Retina (tissue), 1 donor: ENCODE results near the gene IREB2.

Source experiments
- DNase-seq: peaks from one replicate; pipeline ENCODE4 v3.0.0-alpha.2; 2016

The IREB2 gene

GRCh38 chr15:78437107-78437761, 782 bp upstream of the IREB2 start:
- no peak for DNase-seq

GRCh38 chr15:78438619-78439285, 736 bp downstream of the IREB2 start:
- DNase-seq = no peak

DNA sequence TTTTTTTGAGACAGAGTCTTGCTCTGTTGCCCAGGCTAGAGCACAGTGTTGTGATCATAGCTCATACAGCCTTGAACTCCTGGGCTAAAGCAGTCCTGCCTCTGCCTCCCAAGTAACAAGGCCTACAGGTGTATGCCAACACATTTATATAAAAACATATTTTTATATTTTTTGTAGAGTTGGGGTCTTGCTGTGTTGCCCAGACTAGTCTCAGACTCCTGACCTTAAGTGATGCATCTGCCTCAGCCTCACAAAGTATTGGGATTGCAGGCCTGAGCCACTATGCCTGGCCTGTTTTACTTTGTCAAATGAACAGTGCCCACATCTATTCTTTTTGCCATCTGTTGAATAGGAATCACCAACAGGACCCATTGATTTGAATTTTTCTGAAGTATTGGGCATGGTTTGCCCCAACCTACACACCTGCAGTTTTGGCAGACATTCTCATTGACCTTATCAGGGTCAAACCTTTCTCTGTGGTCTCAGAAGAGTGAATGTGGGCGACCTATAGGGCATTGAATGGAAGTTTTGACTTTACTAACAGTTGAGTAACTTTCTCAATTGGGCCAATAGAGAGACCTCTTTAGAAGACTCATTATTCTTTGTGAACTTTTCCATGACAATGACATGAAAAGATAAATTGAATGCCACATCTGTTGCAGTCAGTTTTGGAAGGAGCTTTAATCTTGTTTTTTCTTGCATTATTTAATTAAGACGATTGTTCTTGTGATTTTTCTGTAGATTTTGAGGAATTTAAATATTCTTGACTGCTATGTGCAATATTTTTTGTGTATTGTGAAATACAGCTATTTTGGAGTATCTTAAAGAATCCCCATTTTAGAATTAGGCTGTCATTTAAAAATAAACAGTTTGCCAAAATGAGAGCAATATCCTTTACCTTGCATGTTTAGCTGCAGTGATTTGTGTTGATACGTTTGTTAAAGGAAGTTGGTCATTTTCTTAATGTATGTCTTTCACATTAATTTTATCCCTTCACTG, 2.7 kb downstream of the IREB2 start:
- DNase-seq = no peak

GRCh38 chr15:78444255-78444654, 6.2 kb downstream of the IREB2 start:
- no peak for DNase-seq

GRCh38 chr15:78445875-78446274, 7.9 kb downstream of the IREB2 start:
- DNase-seq = no peak

GRCh38 chr15:78446551-78446950, 8.5 kb downstream of the IREB2 start:
- DNase-seq = no peak

DNA sequence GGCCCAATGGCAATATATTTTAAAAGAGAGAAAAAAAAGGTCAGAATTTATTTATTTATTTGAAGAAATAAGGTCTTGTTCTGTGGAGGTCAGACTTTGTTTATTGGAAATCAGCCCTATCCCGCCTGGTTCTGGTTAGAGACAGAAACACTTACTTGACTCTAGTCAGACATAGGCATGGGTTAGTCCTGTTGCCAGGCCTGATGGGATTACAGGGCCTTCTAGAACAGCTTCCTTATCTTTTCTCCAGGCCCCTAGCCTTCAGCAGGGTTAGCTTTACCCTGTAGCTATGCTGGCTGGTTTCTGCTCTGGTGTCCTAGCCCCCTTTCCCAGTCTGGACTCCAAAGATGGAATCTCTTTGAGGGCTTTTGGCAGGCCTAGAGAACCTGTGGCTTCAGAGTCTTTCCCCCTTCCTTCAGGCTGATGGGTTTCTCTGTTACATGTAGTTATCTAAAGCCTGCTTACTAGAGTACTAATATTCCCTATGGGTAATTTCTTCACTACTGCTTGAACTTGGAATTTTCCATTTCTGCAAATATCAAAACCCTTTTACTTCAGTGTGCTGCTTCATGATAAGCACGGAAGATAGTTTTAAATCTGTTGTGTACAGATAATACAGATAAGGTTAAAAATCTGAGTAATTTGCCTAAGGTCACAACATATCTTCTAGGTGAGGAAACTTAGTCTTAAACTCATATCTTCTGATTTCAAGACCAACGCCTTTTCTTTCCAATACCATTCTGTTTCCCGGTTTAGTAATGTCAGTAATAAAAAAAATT, 10.6 kb downstream of the IREB2 start:
- no peak for DNase-seq

GRCh38 chr15:78449220-78449999, 11.4 kb downstream of the IREB2 start:
- DNase-seq = no peak

GRCh38 chr15:78450285-78450858, 12.4 kb downstream of the IREB2 start:
- no peak for DNase-seq

GRCh38 chr15:78452485-78452884, 14.5 kb downstream of the IREB2 start:
- DNase-seq = no peak

GRCh38 chr15:78453447-78453846, 15.4 kb downstream of the IREB2 start:
- no peak for DNase-seq

- no peak for DNase-seq
Measured at GRCh38 chr15:78454992-78455391, 17.0 kb downstream of the IREB2 start.

- DNase-seq = no peak
Measured at GRCh38 chr15:78455749-78456148, 17.7 kb downstream of the IREB2 start.

- DNase-seq = no peak
Measured at GRCh38 chr15:78456426-78456825, 18.4 kb downstream of the IREB2 start.

DNA sequence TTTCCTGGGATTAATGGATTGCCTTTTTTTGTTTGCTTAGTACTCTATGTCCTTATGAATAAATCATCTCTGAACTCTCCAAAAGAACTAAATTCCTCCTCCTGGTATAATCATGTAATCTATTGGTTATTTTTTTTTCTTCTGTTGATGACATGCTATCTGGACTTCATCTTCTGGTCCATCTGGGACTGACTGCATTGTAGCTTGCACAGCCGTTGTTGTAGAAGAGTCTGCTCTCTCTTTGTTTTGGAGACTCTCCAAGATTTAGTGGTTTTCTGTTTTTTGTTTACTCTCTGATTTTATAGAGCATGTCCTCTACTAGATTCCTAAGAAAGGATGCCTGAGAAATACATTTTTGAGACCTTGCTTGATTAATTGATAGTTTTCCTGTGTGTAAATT, 19.1 kb downstream of the IREB2 start:
- no peak for DNase-seq

- DNase-seq = no peak
Measured at GRCh38 chr15:78460737-78461136, 22.7 kb downstream of the IREB2 start.

DNA sequence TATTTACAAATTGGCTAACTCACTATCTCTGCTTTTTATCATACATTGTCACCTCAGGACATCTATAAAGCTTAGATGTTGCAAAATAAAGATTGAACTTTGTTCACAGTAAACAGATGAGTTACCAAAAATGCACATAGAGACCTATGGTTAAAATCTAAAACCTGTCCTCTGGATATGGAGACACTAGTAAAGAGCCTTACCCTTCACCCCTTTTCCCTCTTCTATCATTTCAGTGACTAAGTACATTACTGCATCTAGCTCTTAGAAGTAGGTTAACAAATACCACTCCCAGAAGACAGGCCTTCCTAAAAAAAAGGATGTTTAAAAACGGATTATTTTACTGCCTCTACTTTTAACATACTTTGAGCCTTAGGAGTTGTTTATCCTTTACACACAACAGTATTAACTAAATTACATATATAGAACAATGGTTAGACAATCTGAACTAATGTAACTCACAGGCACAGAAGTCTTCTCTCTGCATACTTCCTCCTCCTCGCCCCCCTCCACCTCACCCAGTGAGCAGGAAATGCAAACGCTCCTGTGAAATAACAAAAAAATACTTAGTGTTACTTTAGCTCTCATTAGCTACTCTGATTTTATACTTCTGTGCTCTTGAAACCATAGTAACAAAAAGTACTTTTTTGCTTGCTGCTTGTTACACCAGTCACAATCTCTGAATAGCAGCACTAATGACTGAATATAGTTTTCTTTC, 23.3 kb downstream of the IREB2 start:
- DNase-seq = no peak

DNA sequence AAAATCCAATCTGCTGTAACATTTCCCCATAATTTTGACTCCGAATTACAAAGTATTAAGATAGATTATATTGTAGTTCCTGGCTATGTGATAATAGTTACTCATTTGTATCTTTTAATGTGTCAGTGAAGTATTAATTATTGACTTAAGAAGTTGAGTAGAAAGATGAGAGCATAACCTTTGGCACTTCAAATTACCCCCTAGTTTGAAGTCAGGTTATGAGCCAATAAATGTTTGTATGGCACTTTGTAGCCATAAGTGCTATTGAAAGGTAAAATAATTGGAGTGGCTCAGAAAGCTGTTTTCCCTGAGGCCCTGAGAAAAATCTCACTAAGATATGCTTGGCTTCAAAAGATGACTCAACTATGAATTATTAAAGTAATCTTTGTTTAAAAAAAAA, 31.0 kb downstream of the IREB2 start:
- DNase-seq = no peak

DNA sequence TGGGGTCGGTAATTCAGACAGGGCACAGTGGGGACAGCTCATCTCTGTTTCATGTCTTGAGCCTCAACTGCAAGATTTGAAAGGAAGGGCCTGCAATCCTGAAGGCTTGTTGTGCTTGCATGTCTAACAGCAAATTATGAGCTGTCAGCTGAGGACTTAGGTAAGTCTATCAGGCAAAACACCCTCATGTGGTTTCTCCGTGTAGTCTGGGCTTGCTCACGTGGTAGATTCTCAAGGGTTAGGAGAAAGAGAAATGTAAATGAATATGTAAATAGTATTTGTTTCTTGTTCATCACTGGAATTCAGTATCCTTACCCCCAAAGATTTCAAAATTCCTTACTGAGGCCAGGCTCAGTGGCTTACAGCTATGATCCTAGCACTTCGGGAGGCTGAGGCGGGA, 39.3 kb downstream of the IREB2 start:
- DNase-seq = no peak

DNA sequence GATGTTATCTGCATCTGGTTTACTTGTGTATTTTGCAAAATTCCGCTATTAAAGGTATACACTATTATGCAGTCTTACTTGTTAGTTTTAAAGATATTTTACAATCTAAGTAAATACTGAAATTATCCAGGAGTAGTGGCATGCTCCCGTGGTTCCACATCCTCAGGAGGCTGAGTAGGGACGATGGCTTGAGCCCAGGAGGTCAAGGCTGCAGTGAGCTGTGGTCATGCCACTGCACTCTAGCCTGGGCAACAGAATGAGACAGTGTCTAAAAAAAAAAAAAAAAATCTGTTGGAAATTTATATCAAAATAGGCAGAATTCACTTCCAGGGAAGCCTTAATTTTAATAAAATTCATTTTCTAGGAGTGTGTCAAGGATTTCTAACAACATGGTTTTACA, 41.6 kb downstream of the IREB2 start:
- DNase-seq = no peak

DNA sequence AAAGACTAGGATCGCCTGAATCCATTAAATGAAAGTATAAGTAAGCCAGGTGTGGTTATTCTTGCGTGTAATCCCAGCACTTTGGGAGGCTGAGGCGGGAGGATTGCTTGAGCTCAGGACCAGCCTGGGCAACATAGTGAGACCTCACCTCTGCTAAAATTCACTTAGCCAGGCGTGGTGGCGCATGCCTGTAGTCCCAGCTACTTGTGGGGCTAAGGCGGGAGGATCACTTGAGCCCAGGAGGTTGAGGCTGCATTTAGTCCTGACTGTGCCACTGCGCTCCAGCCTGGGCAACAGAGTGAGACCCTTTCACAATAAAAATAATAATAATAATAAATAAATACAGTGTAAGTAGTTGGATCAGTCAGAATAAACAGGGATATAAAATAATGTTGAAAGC, 43.9 kb downstream of the IREB2 start:
- no peak for DNase-seq
